A204.1 (cell line): ENCODE data around the gene RGS6.

Source experiments
- FAIRE-seq: peaks from 2 replicates; lab custom pipeline; 2012; peaks lifted over from hg19 to GRCh38; lab: Jason Lieb, UNC

RGS6 gene

DNA sequence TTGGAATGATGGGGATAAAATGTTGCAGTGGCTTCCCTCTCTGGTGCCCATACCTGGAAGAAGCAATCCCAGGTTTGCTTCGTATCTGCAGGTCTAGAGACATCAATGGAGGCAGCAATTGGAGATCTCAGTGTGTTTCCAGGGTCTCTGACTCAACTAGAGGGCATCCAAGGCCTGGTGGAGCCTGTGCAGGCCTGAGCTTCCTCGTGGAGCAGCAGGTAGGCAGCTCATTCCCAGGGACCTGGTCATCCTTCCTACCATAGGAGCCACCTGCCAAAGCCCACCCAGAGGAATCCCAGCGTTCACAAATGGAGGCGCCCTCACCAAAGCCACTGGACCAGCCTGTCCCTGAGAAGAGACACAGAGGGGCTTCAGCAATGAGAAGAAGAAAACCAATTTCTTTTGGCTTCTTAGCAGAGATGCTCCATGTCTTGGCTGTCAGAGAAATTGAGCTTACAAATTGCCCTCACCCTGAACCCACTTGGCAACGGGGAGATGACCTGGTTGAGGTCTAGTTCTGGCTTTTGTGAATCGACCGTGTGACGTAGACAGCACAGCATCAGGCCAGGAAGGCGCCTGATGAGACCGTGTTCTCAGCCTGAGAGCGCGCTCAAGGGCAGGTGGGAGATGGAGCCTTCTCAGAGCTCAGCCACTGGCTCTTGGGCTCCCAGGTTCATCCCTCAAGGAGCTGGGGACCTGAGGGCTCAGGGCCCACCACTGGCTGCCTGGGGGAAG, 678.0 kb downstream of the RGS6 start:
- no peak for FAIRE-seq

DNA sequence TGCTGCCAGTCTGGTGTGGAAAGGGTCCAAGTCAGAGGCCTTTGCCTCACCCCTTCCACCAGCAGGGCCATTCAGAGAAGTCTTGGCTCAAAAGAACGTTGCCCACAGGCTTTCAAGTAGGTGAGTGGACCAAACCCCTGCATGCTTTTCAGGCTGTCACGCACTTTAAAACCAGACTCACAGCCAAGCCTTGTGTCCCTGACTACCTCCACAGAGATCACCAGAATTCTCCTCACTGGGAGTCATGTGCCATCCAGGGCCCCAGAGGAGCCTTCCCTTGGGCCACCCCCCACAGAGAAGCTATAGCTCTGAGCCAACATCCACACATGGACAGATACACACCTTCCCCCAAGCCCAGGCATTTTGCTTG, 678.6 kb downstream of the RGS6 start:
- FAIRE-seq = no peak

DNA sequence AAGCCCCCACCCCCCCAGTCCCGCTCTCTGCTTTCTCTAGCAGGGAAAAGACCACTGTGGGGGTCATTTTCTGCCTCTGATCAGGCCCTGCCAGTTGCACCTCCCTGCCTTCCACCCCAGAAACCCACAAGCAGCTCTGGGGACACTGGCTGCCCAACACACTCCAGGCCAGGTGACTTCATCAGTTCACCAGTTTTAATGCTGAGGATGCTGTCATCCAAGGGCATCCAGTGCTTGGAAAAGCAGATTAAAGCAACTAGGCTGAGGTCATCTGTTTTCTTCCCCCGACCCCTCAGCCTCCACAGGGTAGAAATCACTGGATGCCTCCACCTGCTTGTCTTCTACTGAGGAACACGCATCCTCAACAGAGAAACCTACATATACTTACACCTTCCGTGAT, 679.3 kb downstream of the RGS6 start:
- FAIRE-seq = no peak

DNA sequence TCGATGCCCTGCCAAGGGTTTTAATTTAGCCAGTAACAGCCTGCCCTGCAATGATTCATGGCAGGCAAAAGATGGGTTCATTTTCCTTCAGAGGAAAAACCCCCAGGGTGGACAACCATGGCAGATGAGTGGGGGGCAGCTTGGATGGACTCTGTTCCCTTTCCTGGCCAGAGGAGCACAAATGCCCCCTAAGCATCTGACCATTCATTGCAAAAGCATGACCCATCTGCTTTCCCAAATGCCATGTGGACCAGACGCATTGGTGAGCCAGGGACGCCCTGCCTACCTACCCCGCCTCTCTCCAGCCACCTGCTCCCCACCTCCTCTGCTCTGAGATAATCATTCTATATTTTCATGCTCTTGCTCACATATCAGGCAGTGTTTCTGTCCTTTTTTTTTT, 679.8 kb downstream of the RGS6 start:
- FAIRE-seq = no peak

DNA sequence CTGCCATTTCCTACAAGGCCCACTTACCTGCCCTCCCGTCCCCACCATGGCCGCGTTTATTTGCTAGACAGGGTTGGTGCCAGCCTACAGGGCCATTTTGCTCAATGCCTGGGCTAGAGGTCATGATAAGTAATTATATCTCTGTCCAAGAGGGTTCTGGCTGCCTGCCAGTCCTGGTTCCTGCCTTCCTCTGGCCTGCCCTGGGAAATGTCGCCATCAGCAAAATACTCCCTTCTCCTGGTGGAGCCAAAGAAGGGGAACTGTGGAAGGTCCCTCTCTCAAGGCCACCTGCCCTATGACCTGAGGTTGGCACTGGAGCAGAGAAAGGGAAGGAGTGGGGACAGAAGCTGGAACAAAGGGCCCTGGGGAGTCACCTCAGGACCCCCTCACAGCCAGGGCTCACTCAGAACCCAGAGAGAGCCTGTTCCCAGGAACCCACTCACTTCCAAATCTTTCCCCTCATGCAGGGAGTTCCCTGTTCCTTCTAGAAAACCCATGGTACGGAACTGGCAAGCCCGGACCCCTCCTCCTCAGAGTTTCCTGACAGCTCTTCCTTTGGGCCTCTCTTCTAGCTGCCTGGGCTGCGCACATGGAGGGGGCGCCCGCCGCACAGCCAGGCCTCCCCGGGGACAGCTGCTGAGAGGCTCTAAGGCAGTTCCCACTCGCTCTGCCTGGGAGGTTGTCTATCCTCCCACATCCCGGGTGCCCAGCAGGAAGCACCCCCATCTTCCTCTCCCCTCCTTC, 681.2 kb downstream of the RGS6 start:
- FAIRE-seq = no peak

DNA sequence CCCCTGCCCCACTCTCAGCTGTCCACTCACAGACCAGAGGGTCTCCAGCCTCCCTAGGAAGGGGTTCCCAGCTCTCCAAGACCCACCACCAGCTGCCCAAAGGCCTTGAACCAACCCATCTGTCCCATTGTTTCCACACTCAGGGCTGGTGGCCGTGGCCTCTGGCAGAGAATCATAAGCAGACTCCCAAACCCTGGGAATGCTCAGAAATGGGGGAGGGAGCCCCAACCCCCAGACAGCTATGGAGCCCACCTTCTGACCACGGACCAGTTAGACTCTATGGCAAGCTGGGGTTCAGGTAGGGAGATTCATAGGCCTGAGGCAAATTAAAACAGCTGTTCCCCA, 681.7 kb downstream of the RGS6 start:
- FAIRE-seq = no peak

DNA sequence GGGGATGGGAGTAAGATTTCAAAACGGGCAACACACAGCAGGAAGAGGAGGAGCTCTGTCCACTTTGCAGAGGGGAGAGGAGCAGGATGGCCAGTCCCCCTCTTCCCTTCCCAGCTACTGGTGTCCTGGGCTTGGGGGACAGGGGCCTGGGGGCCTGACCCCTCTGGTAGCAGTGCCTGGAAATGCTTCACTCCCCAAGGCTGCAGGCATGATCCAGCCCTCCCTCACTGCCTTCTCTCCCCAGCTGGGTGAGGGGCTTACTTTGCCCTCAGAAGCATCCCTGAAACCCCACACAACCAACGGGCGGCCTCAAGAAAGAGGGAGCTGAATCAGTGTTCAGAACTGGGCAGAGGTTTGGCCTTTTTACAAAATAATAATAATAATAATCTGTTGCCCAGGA, 682.1 kb downstream of the RGS6 start:
- FAIRE-seq = no peak

DNA sequence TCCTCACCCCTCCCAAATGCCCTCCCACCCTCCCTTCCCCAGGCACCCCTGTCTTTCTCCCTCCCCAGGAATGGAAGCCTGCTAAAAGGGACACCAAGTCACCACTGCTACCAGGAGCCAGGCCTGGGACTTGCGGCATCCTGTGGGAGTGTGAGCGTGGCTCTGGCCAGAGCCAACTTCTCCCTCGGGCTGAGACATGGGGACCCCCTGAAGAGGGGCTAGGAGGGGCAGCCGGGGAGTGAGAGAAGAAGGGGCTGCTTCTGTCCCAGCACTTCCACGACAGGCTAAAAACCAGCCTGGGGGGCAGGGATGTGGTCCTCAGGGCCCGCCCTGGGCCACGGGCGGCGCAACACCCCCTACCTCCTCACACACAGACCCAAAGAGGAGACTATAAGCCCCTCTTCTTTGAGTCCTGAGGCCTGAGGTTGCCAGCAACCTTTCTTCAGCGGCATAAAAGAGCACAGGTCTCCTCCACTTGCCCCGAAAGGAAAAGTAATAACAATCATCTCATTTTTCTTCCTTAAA, 682.7 kb downstream of the RGS6 start:
- FAIRE-seq = no peak

DNA sequence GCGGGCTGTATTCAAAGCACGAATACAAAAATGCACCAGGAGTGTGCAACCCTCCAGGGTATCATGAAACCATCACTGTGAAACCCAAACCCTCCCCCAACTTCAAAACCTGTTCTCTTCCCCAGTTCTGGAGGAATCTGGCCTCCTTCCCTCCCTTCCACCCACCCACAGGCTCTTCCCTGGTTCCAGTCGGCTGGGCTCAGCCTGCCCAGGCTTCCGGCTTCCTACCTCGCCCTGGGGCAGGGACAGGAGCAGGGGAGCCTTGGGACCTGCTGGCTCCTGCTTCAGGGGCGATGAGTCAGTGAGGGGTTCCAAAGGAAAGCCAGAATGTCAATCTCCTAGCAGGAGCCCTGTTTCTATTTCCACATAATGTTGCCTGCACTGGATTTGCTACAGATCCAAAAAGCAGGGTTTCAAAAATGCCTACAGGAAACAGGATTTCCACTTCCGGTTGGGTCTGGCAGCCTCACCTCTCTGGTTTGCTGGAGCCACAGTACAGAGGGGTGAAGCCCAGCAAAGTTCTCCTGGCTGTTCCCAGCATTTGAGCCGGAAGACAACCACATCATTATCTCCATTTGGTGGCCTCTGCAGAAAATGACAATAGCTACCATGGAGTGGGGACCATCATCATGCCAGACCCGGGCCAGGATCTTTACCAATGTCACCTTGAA, 683.4 kb downstream of the RGS6 start:
- FAIRE-seq = no peak
